Measurements from ENCODE around the gene DGCR6.
"Not testable (repeated sequence)": the region's sequence is repeated elsewhere in the genome, so short reads cannot be mapped to it uniquely, and the experiment has no call there.

DGCR6 gene

GRCh38 chr22:18961201-18961600 is 55.1 kb downstream of the DGCR6 start:
- not testable (repeated sequence) for DNase-seq
